C4-2B (cell line): ENCODE data around the gene ZBTB48.

ENCODE experiments used
- ZFX ChIP-seq: fragments of 450-650 bp; IDR thresholded peaks from 2 replicates; pipeline ENCODE4 v1.6.1; 2017
- TF ChIP-seq, protein P1 (sequence below): fragments of 450-650 bp; conservative IDR thresholded peaks from 2 replicates; pipeline ENCODE4 v1.5.1; 2017; ENCODE audit warnings: mild to moderate bottlenecking

DNA sequence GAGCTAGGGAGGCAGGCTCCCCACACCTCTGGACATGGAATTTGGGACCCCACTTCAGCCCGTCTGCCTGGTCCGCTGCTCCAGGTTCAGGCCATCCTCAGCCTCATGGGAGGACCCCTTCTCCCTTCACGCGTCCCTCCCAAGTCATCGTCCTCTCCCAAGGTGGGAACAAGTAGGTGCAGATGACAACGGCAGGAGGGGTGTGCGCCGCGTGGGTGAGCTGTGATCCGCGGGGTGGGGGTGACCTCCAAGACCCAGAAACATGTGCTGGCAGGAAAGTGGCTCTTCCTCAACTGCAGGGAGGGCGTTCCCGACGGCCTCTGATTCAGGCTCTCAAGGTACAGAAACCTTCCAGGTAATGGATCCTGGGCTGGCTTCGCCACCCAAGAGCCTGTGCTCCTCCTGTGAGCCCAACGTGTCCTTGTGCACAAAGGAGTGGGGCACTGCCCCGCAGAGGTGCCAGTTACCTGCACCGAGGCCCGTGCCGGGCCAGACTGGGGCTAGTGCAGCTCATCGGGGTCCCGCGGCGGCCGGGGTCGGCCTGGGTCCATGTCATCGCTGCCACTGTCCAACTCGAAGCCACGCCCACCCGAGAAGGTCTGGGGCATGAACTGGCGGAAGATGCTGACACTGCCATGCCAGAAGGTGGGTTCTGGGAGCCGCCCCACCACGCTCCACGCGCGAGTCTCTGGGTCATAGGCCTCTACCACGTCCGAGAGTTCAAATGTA is 13.2 kb downstream of the ZBTB48 start:
- TF ChIP-seq, protein P1, sequence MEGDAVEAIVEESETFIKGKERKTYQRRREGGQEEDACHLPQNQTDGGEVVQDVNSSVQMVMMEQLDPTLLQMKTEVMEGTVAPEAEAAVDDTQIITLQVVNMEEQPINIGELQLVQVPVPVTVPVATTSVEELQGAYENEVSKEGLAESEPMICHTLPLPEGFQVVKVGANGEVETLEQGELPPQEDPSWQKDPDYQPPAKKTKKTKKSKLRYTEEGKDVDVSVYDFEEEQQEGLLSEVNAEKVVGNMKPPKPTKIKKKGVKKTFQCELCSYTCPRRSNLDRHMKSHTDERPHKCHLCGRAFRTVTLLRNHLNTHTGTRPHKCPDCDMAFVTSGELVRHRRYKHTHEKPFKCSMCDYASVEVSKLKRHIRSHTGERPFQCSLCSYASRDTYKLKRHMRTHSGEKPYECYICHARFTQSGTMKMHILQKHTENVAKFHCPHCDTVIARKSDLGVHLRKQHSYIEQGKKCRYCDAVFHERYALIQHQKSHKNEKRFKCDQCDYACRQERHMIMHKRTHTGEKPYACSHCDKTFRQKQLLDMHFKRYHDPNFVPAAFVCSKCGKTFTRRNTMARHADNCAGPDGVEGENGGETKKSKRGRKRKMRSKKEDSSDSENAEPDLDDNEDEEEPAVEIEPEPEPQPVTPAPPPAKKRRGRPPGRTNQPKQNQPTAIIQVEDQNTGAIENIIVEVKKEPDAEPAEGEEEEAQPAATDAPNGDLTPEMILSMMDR = no peak
- TF ChIP-seq ZFX = no peak
